ENCODE measurements around the gene C1QTNF4. TPM values are rescaled to one million over a fixed set of nuclear protein-coding genes. Genes with fewer than 3 reads are reported as not detected.

The C1QTNF4 gene
- total and polyA plus RNA-seq, 8 donors = 0.09 to 3.6 (median 0.50) TPM; not detected in 1

DNA sequence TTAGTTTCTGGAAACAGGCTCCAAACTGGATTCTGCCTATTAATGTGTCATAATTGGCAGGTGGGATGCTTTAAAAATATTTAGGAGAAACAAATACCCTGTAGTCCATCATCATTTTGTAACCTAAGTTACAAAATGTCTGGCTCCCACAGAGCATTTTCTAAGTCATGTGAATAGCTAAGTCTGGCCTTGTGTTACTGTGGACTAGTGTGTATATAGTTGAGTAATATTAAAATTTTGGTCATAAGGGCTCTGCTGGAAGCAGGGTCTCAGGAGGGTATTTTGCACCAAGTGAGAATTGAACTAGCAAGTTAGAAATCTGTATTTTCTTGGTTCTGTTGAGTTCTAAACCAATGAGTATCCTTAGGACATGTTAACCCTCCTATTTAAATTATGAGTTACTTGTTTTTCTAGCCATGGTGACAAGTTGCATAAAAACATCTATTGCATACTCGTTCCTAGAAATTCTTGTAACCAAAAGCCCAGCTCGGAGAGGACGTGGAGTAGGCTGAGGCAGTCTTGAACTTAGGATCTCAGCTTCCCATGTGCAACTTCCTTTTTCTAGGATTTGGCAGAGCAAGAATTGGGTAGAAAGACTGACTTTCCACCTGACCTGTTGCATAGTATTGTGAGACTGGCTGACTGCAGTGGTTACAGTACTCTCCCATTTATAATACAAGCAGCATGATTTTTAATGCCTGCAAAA, 23.4 kb downstream of the C1QTNF4 start:
- no peaks in the 10 kb centered on the region for H3K9me3 ChIP-seq
- H3K27me3 ChIP-seq = no peaks in the 10 kb centered on the region
- FAIRE-seq (no peak), ATAC-seq (no peak), DNase-seq (no peak)
- H3K4me3 ChIP-seq = no peak overlapping the region
- no peak overlapping the region for H3K27ac ChIP-seq
- peaks cover 0 to 9% (median 5%) of the 10 kb centered on the region in 3 donors for H3K4me1 ChIP-seq
- intact Hi-C loops (cut with DNase I) = no loop called here
- TF ChIP-seq, protein P1, sequence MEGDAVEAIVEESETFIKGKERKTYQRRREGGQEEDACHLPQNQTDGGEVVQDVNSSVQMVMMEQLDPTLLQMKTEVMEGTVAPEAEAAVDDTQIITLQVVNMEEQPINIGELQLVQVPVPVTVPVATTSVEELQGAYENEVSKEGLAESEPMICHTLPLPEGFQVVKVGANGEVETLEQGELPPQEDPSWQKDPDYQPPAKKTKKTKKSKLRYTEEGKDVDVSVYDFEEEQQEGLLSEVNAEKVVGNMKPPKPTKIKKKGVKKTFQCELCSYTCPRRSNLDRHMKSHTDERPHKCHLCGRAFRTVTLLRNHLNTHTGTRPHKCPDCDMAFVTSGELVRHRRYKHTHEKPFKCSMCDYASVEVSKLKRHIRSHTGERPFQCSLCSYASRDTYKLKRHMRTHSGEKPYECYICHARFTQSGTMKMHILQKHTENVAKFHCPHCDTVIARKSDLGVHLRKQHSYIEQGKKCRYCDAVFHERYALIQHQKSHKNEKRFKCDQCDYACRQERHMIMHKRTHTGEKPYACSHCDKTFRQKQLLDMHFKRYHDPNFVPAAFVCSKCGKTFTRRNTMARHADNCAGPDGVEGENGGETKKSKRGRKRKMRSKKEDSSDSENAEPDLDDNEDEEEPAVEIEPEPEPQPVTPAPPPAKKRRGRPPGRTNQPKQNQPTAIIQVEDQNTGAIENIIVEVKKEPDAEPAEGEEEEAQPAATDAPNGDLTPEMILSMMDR (IDR thresholded peaks at IDR 0.05) = no peak
- peaks cover 0 to 27% (median 4%) of the 10 kb centered on the region in 3 donors for H3K36me3 ChIP-seq
- 87 to 90% methylated on average over 3 of the region's 3 CpGs for WGBS, 2 donors

DNA sequence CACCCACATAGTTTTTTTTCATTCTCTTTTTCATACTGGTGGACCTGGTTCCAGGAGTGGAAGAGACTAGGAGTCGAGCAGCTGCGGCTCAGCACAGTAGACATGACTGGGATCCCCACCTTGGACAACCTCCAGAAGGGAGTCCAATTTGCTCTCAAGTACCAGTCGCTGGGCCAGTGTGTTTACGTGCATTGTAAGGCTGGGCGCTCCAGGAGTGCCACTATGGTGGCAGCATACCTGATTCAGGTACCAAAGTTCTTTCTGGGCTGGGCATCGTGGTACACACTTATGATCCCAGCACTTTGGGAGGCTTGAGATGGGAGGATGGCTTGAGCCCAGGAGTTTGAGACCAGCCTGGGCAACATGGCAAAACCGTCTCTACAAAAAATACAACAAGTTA, 24.6 kb downstream of the C1QTNF4 start:
- intact Hi-C loops (cut with DNase I) = no loop called here
- H3K27ac ChIP-seq = no peak overlapping the region
- H3K27me3 ChIP-seq = no peaks in the 10 kb centered on the region
- H3K4me3 ChIP-seq = no peak overlapping the region
- WGBS, 2 donors = 97 to 99% methylated on average over 7 of the region's 7 CpGs
- H3K9me3 ChIP-seq = no peaks in the 10 kb centered on the region
- H3K4me1 ChIP-seq = peaks cover 0 to 9% (median 5%) of the 10 kb centered on the region in 3 donors
- peak in 1 of 6 donors; percentile 19 for DNase-seq
- TF ChIP-seq, protein P1 (IDR thresholded peaks at IDR 0.05) = no peak
- peaks cover 0 to 26% (median 4%) of the 10 kb centered on the region in 3 donors for H3K36me3 ChIP-seq
- no peak for FAIRE-seq
- no peak for ATAC-seq

DNA sequence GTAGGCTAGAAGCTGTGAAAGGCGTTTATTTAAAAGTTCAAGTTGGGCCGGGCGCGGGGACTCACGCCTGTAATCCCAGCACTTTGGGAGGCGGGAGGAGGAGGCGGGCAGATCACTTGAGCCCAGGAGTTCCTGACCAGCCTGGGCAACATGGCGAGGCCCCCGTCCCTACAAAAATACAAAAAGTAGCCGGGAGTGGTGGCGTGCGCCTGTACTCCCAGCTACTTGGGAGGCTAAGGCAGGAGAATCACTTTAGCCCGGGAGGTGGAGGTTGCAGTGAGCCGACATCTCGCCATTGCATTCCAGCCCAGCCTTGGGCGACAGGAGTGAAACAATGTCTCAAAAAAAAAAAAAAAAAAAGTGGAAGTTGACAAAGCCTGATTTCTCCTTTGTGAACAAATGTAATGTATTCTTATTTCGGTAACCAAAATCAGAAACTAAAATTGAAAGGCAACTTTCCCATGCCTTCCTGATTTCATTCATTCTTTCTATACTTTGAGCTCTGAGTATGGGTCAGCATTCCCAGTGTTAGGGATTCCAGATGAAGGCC, 28.0 kb downstream of the C1QTNF4 start:
- Histone ChIP-seq H3K36me3 (peaks cover 0 to 4% (median under 1%) of the 10 kb centered on the region in 3 donors), H3K27me3 (no peaks in the 10 kb centered on the region), H3K9me3 (no peaks in the 10 kb centered on the region), H3K27ac (peak overlapping the region; percentile 44 to 62 (median 52)), H3K4me3 (peak overlapping the region; percentile 79 to 96 (median 90)), H3K4me1 (peaks cover 0 to 9% (median 5%) of the 10 kb centered on the region in 3 donors)
- FAIRE-seq (no peak), DNase-seq (no peak), ATAC-seq (peak; percentile 22 to 46 (median 36))
- 21 to 22% methylated on average over 17 of the region's 17 CpGs for WGBS, 2 donors
- TF ChIP-seq, protein P1 (IDR thresholded peaks at IDR 0.05) = no peak
- intact Hi-C loops (cut with DNase I) = no loop called here

DNA sequence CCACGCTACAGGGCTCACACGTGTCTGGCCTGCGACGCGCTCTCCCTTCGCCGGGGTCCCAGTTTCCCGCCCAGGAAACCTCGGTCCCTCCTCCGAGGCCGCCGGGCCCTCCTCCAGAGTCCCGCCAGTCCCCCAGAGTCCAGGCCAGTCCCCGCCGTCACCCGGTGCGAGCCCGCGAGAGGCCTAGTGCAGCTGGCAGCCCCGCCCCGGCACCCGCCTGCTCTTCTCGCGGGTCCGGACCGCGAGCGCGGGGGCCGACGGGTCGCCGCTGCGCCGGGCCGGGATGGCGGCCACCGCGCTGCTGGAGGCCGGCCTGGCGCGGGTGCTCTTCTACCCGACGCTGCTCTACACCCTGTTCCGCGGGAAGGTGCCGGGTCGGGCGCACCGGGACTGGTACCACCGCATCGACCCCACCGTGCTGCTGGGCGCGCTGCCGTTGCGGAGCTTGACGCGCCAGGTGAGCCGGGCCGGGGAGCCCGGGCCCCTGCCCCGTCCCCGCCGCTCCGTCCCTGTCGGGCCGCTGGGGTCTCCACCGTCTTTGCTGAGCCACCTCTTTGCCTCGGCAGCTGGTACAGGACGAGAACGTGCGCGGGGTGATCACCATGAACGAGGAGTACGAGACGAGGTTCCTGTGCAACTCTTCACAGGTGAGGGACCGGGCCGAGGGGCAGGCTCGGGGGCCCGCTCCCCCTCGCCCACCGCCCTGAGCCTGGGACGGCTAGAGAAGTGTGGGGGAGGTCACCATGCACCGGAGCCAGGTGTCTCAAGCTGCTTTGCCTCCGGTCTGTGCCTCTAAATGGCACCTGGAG, 28.7 kb downstream of the C1QTNF4 start, which contains the start of gene PTPMT1:
TSS of gene PTPMT1 (plus strand) at position 260 of the 809 bp plus-strand sequence. CDS start at position 284, 24 bp downstream.
- 0% methylated on average over 66 to 86 of the region's 86 CpGs for WGBS, 2 donors
- peak within 1 kb of the TSS; percentile 44 to 62 (median 52) for H3K27ac ChIP-seq
- TF ChIP-seq, protein P1 (IDR thresholded peaks at IDR 0.05) = no peak
- peaks cover 0 to 4% (median 0%) of the 10 kb centered on the region in 3 donors for H3K36me3 ChIP-seq
- DNase-seq = peak; percentile 67 to 90 (median 80)
- intact Hi-C loops (cut with DNase I) = no loop called here
- no peaks in the 10 kb centered on the region for H3K27me3 ChIP-seq
- peak within 1 kb of the TSS; percentile 79 to 96 (median 90) for H3K4me3 ChIP-seq
- no peak for FAIRE-seq
- no peaks in the 10 kb centered on the region for H3K9me3 ChIP-seq
- peaks cover 0 to 9% (median 5%) of the 10 kb centered on the region in 3 donors for H3K4me1 ChIP-seq
- ATAC-seq = peak; percentile 93 to 97 (median 96)
